HT1080 (cell line): ENCODE data around the gene MSGN1. TPM values are rescaled to one million over a fixed set of nuclear protein-coding genes. Genes with fewer than 3 reads are reported as not detected.
"Not testable (repeated sequence)": the region's sequence is repeated elsewhere in the genome, so short reads cannot be mapped to it uniquely, and the experiment has no call there.

ENCODE experiments used
- DNase-seq: peaks from one replicate; pipeline ENCODE4 v3.0.0-alpha.2; 2015; ENCODE audit warnings: low read depth
- total RNA-seq: library from RNA; depleted of rRNA; stranded (reverse); fragments of >200 nt; shearing (Covaris generic); gene quantifications from 2 replicates; pipeline ENCODE4 v1.2.3, GENCODE V29; 2014

Gene MSGN1
- total RNA-seq, 1 experiment from 2014 or later = not detected

DNA sequence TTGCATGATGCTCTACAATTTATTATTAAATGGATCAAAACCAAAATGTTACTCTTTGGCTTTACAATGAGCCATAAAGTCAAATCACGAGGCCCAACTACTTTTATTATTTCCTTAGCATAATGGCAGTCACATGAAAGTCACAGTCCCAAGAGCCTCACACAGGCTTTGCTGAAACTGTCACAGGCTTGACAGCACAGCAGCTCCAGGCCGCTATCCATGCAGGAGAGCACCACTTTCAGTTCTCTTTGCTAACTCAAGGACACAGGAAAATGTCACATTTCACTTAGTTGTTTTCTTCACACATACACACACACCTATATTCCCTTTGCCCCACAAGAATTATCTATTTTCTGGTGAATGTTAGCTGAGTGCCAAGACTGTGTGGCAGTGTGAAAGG, 11.1 kb upstream of the MSGN1 start:
- no peak for DNase-seq

DNA sequence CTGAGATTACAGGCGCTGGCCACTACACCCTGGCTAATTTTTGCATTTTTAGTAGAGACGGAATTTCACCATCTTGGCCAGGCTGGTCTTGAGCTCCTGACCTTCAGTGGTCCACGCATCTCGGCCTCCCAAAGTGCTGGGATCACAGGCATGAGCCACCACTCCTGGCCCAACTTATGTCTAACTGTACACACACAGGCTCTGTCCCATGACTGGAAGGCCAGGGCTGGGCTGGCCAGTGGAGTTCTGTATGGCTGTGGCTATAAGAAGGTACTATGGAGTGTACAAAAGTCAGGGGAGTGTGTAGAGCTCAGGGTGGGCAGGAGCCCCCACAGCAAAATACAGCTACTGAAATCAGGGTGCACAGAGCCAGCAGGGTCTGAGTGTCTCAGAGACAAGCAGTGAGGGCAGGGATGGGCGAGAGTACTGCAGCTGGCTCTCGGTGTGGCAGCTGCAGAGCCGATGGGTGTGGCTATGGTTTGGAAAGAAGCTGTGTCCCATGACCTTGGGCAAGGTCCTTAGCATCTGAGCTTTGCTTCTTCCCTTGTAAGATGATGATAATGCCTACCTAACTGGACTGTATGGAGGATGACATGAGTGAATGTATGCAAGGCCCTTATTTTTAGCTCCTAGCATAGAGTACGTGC, 10.4 kb upstream of the MSGN1 start:
- DNase-seq = no peak

DNA sequence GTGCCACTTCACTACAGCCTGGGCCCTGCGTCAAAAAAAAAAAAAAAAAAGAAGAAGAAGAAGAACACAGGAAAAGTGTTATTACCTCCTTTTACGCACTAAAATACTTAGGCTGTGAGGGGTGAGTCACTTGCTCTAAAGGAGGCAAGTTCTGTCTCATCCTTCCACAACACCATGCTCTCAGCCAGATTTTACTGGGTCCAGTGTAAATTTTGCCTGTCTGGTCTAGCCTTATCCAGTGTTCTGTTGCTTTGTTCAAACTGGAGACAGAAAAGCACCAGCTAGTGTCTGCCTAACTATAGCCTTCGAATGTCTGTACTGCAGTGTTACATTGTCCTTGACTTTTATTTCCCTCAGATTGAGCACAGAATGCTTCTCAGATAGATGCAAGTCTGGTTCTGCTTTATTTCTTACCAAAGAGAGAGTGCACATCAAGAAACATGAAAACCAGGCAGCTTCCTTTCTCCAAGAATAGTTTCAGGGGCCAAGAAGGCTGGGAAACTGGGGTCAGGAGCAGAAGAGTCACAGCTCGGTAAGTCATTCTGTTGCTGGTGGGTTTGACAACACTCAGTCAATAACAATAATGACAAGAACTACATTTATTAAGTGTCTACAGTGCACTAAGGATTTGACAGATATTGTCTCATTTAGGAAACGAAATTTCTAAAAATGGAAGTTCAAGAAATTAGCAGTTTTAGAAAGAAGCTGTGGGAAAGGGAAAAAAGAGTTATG, 3.1 kb upstream of the MSGN1 start:
- DNase-seq = peak; percentile 78

DNA sequence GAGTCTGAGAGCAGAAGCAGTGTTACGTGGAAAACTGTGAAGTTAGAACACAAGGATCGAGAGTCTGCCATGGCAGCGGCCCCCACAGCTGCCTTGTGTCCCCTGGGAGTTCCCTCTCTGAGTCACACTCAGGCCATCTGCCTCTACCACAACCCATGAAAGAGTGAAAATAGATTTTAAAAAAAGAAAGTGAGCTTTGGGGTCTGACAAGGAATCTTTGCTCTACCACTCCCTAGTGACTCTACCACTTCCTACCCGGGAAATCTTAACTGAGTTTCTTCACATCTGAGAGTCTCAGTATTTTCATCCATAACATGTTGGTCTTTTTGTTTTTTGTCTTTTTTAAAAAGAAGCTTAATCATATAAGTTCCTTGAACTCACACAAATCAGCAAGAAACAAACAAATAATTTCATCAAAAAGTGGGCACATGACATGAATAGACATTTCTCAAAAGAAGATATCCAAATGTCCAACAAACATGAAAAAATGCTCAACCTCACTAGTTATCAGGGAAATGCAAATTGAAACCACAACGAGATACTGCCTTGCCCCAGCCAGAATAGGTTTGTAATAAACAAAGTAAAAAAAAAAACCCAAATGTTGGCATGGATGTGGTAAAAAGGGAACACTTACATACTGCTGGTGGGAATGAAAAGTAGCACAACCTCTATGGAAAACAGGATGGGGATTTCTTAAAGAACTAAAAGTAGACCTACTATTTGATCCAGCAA, 2.4 kb upstream of the MSGN1 start:
- peak; percentile 50 for DNase-seq

DNA sequence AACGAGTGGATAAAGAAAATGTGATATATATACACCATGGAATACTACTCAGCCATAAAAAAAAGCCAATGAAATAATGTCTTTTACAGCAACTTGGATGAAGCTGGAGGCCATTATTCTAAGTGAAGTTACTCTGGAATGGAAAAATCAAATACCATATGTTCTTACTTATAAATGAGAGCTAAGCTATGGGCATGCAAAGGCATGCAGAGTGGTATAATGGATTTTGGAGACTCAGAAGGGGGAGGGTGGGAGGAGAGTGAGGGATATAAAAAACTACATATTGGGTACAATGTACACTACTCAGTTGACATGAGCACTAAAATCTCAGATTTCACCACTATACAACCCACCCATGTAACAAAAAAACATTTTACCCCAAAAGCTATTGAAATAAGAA, 1.7 kb upstream of the MSGN1 start:
- DNase-seq = no peak

DNA sequence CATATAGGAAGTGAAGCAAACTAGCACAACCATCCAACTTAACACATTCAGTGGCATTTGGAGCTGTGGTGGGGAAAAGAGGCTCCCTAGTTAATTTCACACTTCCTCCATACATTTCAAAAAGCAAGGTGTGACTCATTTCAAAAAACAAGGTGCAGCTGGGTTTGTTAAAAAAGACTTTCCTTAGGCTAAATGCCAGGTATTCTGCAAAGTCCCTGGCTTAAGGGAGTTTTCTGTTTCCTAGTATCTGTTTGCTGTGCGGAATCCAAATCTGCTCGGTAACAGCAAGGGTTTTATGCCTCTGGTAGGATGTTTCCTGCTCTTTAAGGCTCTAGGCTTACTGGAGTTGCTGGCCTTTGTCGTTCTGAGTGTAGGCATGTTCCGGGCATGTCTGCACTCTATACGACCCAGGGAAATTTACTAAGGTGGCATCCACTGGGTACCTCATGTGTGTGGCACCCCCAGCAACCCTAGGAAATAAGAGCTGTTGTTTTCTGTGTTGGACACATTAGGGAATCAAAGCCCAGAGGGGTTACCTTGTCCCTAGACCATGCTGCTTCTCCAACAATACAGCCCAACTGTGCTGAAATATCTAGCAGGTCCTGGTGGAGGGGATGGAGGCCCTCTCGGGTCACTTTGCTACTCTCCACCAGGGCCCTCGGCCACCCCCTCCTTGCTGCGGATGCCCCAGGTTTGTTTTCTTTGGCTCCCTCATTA, 634 bp upstream of the MSGN1 start:
- DNase-seq = no peak

DNA sequence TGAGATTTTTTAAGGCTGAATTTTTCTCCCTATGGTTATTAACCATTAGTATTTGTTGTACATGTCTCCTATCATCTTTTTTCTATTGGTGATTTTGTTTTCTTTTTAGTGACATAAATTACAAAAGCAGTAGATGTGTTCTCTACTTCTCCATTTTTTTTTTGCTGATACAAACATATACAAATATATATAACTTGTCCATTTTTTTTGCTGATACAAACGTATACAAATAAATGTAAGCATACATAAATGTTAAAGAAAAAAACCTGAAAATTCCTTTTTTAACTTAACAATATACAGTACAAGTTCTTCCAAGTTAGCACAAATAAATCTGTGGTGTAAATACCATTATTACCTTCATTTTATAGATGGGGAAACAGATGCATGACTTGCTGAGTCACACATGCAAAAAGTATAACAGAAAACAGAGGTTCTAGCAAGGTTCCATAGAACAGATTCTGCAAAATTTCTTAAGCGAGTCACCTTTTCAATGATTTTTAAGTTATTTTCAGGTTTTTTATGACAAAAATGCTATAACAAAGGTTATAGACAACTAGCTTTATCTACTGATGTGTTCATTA, 2.1 kb downstream of the MSGN1 start:
- DNase-seq = no peak

DNA sequence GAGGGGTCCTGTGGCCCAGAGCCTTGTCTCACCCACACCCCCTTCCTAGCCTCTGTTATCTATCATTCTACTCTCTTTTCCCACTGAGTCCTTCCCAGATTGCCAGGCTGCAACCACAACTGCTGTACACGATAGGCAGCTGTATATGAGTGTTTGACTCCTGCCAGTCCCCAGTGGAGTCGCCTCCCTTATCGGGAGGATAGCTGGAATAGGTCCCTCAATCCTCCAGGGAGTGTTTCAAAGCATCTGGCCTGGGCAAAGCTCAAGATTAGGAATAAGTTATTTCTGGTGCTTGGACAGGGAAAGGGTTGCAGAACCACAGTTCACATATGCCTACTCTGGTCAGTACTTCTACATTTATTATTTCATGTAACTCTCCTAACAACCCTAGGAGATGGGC, 4.8 kb downstream of the MSGN1 start:
- DNase-seq = no peak

DNA sequence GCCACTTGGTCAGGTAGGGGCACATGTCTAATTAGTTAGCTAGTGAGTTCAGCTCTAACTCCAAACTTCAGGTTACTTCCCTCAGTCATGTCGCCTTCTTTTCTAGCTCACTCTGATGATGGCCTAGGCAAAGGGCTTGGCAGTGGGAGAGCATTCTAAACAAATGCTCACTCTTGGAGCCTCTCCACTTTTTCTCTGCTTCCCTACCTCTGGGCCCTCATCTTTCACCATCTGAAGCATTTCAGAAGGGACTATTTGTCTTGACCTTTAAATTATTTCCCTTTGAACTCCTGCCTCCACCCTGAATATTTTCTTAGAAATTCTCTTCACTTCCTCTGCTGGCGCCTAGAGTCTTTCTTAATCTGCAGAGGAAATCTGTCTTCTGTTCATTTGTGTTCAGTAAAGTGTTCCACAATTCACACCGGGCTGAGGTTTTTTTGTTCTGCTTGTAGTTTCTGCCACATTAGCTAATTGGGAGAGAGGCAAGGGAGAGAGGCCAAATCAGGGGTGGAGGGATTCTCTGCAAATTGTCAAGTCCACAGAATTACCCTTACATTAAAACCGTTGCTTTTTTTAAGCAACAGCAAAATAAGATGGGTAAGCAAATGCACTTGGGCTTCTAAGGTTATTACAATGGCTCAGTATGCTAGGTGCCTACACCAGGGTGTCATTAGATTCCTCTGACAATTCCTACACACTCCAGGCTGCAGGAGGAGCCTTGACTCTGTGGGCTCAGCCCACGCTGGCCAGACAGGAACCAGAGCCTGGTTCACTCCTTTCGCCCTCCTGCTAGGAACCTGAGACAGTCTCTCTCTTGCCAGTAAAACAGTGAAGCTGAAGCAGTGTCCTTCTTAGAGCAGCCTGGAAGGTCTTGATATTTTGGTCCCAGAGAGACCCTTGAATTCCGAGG, 5.5 kb downstream of the MSGN1 start:
- no peak for DNase-seq

DNA sequence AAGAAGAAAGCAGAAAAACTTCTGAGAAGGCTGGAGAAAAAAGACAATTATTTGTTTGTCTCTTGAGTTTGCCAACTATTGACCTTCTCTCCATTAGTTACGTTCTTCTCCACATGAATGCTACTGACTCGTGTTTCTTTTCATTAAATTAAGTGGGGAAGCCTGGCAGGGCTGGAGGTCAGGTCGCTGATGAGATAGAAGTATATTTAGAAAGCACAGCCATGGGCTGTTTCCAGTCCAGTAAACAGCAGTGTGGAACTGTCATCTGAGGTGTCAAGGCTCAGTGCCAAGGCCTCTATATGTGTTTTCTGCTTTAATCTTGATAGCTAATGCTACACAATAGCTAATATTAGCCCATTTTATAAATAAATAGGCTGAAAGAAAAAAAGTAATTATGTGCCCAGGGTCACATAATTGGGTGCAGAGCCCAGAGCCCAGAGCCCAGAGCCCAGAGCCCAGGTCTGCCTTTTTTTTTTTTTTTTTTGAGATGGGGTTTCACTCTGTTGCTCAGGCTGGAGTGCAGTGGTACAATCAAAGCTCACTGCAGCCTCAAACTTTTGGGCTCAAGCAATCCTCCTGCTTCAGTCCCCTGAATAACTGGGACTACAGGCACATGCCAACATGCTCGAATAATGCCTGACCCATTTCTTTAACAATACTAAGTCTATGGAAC, 6.3 kb downstream of the MSGN1 start:
- DNase-seq = no peak

DNA sequence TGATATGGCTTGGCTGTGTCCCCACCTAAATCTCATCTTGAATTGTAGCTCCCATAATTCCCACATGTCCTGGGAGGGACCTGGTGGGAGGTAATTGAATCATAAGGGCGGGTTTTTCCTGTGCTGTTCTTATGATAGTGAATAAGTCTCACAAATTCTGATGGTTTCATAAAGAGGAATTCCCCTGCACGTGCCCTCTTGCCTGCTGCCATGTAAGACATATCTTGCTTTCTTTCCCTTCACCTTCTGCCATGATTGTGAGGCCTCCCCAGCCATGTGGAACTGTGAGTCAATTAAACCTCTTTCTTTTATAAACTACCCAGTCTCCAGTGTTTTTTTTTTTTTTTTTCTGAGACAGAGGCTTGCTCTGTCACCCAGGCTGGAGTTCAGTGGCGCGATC, 7.4 kb downstream of the MSGN1 start:
- not testable (repeated sequence) for DNase-seq

DNA sequence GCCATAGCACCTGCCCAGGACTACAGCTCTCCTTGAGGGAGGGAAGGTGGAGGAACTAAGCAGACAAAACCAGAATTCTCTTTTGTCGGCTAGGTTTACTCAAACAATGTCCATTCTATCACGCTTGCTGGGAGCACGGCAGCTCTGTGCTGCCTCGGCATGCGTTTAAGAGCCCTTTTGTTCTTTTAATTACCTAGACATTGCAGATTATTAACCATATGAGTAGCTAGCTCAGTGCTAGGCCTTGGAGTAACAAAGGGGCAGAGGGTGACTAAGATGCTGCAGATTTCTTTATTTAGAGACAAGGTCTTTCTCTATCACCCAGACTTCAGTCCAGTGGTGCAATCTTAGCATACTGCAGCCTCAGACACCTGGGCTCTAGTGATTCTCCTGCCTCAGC, 11.1 kb downstream of the MSGN1 start:
- DNase-seq = no peak

DNA sequence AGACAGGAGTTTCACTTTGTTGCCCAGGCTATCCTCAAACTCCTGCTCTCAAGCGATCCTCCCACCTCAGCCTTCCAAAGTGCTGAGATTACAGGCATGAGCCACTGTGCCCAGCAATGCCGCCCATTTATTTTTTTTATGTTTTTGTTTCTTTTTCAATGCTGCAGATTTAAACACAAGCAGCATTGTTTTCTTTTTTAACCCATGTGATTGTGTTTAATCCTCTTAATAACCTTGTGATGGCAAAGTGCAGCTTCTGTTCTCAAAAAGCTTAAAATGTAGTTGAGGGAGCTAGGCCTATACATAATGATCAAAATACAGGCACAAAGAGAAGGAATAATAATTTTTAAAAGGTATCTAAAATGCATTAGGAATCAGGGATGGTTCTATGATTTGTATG, 11.5 kb downstream of the MSGN1 start:
- no peak for DNase-seq

DNA sequence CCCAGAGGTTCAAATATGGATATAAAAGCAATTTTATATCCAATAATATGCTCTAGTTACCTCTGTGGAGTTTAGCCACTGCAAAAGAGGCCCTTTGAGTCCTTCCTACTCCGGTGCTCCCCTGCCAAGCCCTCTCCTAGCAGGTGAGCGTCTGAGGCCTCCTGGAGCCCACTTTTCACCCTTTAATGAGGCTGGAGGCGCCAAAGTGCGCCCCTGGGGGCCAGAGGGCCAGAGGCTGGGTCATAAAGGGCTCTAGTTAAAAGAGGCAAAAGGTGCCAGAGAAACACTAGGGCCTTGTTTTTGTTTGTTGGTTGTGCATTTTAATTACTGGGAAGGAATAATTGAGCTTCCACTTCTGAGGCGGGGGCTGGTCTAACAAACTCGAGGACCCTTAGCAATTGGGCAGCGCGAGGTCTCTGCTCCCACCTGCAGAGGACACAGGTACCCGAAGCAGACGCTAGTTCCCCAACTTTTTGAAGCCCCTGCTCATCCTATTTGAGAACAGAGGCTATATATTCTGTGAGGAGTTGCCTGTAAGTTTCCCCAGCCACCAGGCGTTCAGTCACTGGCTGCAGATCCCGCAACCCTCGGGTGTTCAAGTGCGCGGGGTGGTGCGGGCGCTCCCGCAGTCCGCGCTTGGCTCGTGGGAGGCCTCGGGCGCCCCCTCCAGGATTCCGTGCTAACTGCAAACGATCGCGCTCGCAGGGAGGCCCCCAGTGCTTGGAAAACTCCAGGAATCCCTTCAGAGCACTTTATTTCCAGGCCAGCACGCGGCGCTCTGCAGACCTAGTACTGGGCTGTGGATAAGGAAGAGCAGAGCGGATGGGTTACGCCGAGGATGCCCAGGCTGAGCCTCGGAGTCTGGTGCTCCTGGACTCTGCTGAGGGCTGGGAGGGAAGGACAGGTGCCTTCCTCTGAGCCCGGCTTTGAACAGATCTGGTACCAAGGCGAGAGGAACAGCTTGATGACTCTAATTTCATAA, 14.1 kb downstream of the MSGN1 start:
- DNase-seq = peak; percentile 84

DNA sequence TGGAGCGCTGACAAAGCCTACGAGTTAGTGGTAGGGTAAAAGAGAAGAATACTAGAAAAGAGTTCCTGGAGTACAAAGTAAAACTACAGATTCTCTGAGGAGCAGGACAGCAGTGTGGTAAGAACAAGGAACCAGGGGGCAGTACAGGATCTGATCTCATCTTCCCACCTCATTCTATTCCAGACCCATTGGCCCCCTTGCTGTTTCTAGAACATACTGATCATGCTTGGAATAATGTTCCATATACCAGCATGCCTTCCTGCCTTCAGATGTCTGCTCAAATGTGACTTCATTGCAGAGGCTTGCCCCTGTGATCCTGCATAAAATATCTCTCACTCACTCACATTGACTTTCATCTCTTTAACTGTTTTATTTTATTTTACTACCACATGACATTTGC, 19.3 kb downstream of the MSGN1 start:
- no peak for DNase-seq

DNA sequence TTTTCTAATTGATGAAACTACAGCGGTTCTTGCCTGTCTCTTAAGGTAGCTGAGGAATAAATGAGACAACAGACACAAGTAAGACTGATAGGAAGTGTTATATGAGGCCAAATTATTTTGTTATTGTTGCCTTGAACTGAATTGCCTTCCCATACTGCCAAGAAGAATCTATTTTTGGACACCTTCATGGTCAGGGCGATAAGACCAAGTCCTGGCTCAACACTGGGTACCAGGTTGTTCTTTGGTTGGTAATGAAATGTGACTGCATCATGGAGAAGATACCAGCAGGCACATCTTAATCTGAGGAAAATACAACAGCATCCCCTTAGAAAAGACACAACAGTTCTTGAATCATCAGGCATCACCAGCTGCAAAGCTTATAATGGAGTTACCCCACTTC, 23.7 kb downstream of the MSGN1 start:
- no peak for DNase-seq

DNA sequence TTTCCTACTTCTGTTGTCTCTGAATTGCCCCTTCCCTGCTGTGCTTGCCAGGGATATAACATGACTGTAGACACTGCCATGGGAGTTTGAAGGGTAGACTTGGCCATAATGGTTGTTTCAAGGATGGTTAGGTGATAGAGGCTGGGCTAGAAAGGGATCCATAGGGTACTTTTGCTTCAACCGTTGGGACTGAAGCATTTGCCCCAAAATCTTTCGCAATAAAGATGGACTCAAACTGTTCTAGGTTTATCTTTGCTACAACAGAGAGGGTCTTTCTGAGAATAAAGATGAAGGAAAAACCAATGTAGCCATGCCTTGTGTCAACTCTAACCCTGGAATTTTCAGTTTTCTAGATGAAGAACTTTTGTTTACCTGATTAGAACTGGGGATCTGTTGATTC, 27.2 kb downstream of the MSGN1 start:
- no peak for DNase-seq

DNA sequence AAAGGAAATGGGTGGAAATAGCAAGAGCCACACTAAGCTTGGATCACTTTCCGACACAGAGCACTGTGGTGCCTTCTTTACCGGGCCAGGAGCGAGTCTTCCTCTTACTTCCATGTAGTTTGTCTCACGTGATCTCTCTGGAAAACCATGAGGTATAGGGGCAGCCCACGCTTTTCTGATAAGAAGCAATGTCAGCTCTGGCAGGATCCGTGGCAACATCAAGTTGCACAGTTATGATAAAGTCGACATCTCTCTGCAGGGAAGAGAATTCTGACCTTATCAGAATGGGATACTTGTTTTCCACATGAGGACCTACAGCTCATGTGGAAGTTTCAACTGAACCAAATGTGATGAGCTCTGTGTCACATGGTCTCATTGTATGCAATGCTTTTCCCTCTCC, 29.5 kb downstream of the MSGN1 start:
- no peak for DNase-seq

DNA sequence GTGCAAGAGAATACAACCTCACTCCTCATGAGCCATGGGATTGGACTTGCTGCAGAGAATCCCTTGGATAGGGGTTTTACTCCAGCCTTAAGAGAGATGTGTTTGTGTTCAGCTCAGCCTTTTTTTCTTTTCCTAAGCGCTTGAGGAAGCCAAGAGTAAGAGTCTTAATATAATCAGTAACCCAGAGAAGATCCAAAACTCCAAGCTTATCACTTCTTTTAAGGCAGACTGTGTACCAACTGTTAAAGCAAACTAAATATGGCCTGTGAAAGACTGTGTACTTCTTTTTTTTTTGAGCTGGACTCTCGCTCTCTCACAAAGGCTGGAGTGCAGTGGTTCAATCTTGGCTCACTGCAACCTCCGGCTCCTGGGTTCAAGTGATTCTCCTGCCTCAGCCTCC, 30.4 kb downstream of the MSGN1 start:
- no peak for DNase-seq
